GM12864 (cell line): ENCODE results near the gene CACNA1C.
A peak's percentile ranks its signal among the peaks of the same experiment; 100 is the strongest.

Experiments used
- DNase-seq: peaks from one replicate; pipeline ENCODE4 v3.0.0-alpha.2; 2011; ENCODE audit warnings: low read depth
- H3K4me3 ChIP-seq: 2 replicates; pipeline ENCODE4 v1.5.1; 2011; ENCODE audit warnings: mild to moderate bottlenecking, low read depth, low read length, control low read depth
- CTCF ChIP-seq: IDR thresholded peaks from 2 replicates; pipeline ENCODE4 v1.5.1; 2011; ENCODE audit warnings: low read depth, mild to moderate bottlenecking, moderate library complexity, low read length, control low read depth, inconsistent platforms; ENCODE audit errors: missing control alignments

The CACNA1C gene

GRCh38 chr12:2384533-2385351 is 332.0 kb downstream of the CACNA1C start:
- H3K4me3 ChIP-seq: no peak overlapping the region
- DNase-seq: no peak
- no peak for TF ChIP-seq CTCF

GRCh38 chr12:2385529-2385928 is 332.7 kb downstream of the CACNA1C start:
- no peak overlapping the region for H3K4me3 ChIP-seq
- no peak for TF ChIP-seq CTCF
- DNase-seq: no peak

- no peak for TF ChIP-seq CTCF
- no peak for DNase-seq
Measured at GRCh38 chr12:2386566-2386965, 333.8 kb downstream of the CACNA1C start.

GRCh38 chr12:2387103-2387834 is 334.5 kb downstream of the CACNA1C start:
- H3K4me3 ChIP-seq: no peak overlapping the region
- no peak for TF ChIP-seq CTCF
- peak; percentile 40 for DNase-seq

More at GRCh38 chr12:2386566-2386965, 333.8 kb downstream of the CACNA1C start:
- H3K4me3 ChIP-seq: no peak overlapping the region

GRCh38 chr12:2389079-2389790 is 336.4 kb downstream of the CACNA1C start:
- no peak overlapping the region for H3K4me3 ChIP-seq
- TF ChIP-seq CTCF: no peak
- DNase-seq: no peak

- no peak overlapping the region for H3K4me3 ChIP-seq
- no peak for TF ChIP-seq CTCF
- no peak for DNase-seq
Measured at GRCh38 chr12:2390133-2390532, 337.3 kb downstream of the CACNA1C start.
